Left ventricle myocardium inferior (tissue), 1 donor: ENCODE measurements around the gene DDAH1. TPM values are rescaled to one million over a fixed set of nuclear protein-coding genes. Genes with fewer than 3 reads are reported as not detected.

Source experiments
- DNase-seq: peaks from one replicate; pipeline ENCODE4 v3.0.0-alpha.2; 2020
- H3K27ac ChIP-seq: fragments of 200-600 bp; replicated peaks from 2 replicates; pipeline ENCODE4 v1.8.0; 2021
- H3K27me3 ChIP-seq: fragments of 200-600 bp; 2 replicates; pipeline ENCODE4 v1.8.0; 2021; ENCODE audit warnings: low read depth
- H3K36me3 ChIP-seq: fragments of 200-600 bp; 2 replicates; pipeline ENCODE4 v1.8.0; 2021
- H3K4me1 ChIP-seq: fragments of 200-600 bp; 2 replicates; pipeline ENCODE4 v1.8.0; 2021
- H3K4me3 ChIP-seq: fragments of 200-600 bp; 2 replicates; pipeline ENCODE4 v1.8.0; 2021; ENCODE audit warnings: mild to moderate bottlenecking, moderate library complexity
- H3K9me3 ChIP-seq: fragments of 200-600 bp; replicated peaks from 2 replicates; pipeline ENCODE4 v1.8.0; 2021
- CTCF ChIP-seq: fragments of 200-600 bp; IDR thresholded peaks from 2 replicates; pipeline ENCODE4 v1.8.0; 2021; ENCODE audit warnings: antibody characterized with exemption, mild to moderate bottlenecking, borderline replicate concordance
- intact Hi-C: fragments of 100-400 bp; cut with micrococcal nuclease; formaldehyde crosslinking; loops from one replicate; pipeline ENCODE4 v1.11.0; 2022
- total RNA-seq: library from RNA; stranded (reverse); fragmentation: NEBNext Ultra II Directional; extraction: Animal tissue kit (Norgen Biotek cat#: 25700); gene quantifications from one replicate; pipeline ENCODE4 v1.2.1, GENCODE V29; 2021
- donor health status: DM: no; HTN: yes; CAD: no; lungs with severe emphysema.

The DDAH1 gene
- total RNA-seq, 1 donor from 2014 or later, result 10.1 TPM

DNA sequence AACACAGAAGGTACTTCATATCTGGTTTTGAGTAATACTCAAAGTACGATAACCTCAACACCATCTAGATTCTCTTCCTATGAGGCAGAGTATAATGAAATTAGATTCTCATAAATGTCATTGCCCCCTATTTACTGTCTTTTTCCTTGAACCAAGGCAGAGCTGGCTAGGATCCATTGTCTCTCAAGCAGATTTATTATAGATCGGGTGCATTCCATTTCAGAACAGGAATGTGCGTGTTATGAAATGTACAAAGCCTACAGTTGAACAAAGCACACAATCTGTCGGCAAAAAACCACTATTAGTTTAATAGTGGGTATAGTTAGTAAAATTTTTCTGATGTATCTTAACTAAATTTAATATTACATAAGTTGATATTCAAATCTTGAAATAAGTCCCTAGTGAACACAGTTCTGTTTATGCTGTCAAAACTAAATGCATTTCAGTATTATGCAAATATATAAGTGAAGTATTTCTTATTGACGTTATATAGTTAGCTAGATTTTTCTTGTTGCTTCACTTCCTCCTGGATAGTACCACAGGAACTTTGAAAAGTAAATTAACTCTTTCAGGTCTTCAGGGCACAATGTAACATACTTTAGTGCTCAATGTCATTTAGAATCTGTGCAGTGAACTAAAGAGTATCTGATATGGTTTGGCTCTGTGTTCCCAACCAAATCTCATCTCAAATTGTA, 92.1 kb downstream of the DDAH1 start:
- no peaks in the 10 kb centered on the region for H3K36me3 ChIP-seq
- no peaks in the 10 kb centered on the region for H3K9me3 ChIP-seq
- no peak for TF ChIP-seq CTCF
- no peak for DNase-seq
- no peaks in the 10 kb centered on the region for H3K27me3 ChIP-seq
- H3K4me1 ChIP-seq, result peaks cover 21% of the 10 kb centered on the region
- no peak overlapping the region for H3K4me3 ChIP-seq
- intact Hi-C loops, result no loop called here
- no peak overlapping the region for H3K27ac ChIP-seq

DNA sequence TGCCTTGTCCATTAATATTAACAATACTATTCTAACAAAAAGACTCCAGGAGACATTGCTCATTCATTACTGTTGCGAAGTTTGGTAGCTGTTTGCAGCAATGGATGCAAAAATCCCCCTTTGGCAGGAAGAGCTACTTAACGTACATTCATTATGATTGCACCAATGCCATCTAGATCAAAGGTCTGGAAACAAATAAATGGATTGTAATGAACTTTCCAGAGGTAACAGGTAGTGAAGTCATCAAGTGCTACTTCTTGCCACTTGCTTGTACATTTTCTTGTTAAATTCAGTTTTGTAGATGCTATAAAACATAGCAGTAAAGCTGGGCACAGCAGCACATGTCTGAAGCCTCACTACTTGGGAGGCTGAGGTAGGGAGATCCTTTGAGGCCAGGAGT, 93.9 kb downstream of the DDAH1 start:
- no peaks in the 10 kb centered on the region for H3K36me3 ChIP-seq
- TF ChIP-seq CTCF, result no peak
- DNase-seq, result no peak
- H3K27me3 ChIP-seq, result no peaks in the 10 kb centered on the region
- H3K4me1 ChIP-seq, result peaks cover 22% of the 10 kb centered on the region
- no peak overlapping the region for H3K27ac ChIP-seq
- intact Hi-C loops, result no loop called here
- H3K4me3 ChIP-seq, result no peak overlapping the region
- no peaks in the 10 kb centered on the region for H3K9me3 ChIP-seq

- peaks cover 16% of the 10 kb centered on the region for H3K4me1 ChIP-seq
- TF ChIP-seq CTCF, result no peak
- H3K9me3 ChIP-seq, result no peaks in the 10 kb centered on the region
- no peak overlapping the region for H3K27ac ChIP-seq
- no peak overlapping the region for H3K4me3 ChIP-seq
- intact Hi-C loops, result no loop called here
- H3K27me3 ChIP-seq, result no peaks in the 10 kb centered on the region
- no peak for DNase-seq
- no peaks in the 10 kb centered on the region for H3K36me3 ChIP-seq
These were observed 96.7 kb downstream of the DDAH1 start for GRCh38 chr1:85368073-85368770.

DNA sequence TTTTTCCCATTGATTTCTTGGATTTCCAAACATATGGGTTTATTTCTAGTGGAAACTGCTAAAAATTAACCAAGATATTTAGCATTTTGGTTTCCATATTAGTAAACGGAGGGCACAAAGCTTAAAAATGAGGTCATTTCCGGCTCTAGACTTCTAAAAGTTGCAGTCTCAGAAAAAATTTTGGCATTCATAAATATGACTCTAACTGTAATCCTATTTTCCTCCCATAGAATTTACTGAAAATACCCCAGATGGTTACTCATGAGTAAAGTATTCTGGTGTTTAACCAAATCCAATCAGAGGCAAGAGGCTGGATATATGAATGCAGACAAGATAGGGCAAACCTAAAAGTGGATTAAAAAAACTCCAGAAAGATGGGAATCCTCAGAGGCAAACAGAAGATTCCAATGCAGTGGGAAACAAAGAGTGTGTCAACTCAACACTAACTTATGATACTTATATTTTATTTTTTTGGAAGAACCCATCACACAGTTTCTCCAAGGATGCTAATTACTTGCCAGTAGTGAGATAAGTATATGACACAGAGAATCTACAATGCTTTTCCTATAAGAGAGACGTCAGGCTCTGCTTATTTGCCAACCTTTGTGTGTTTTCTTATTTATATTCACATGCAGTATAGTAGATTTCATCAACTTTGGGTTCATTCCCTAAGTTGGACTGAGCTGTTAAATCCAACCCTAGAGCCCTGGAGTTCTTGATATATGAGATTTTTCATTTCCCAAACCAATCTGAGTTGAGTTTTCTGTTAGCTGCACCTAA, 98.4 kb downstream of the DDAH1 start:
- Histone ChIP-seq H3K9me3 (no peaks in the 10 kb centered on the region), H3K27me3 (no peaks in the 10 kb centered on the region), H3K36me3 (no peaks in the 10 kb centered on the region), H3K4me3 (no peak overlapping the region), H3K27ac (no peak overlapping the region), H3K4me1 (peaks cover 13% of the 10 kb centered on the region)
- no peak for DNase-seq
- intact Hi-C loops, result no loop called here
- TF ChIP-seq CTCF, result no peak

GRCh38 chr1:85365851-85366250, 99.1 kb downstream of the DDAH1 start:
- Histone ChIP-seq H3K9me3 (no peaks in the 10 kb centered on the region), H3K4me1 (peaks cover 17% of the 10 kb centered on the region), H3K36me3 (no peaks in the 10 kb centered on the region), H3K27me3 (no peaks in the 10 kb centered on the region), H3K27ac (no peak overlapping the region), H3K4me3 (no peak overlapping the region)
- intact Hi-C loops, result no loop called here
- DNase-seq, result no peak
- no peak for TF ChIP-seq CTCF
